HUES48 (cell line): ENCODE measurements around the gene DLL4.
A peak's percentile ranks its signal among the peaks of the same experiment; 100 is the strongest.
"Not testable (repeated sequence)": the region's sequence is repeated elsewhere in the genome, so short reads cannot be mapped to it uniquely, and the experiment has no call there.

Source experiments
- H3K27ac ChIP-seq: one replicate; pipeline ENCODE4 v1.7.0; 2013; ENCODE audit warnings: low read depth, low read length, inconsistent platforms
- H3K27me3 ChIP-seq: 2 replicates; pipeline ENCODE4 v1.6.1; 2013; ENCODE audit warnings: mild to moderate bottlenecking, low read length; ENCODE audit not compliant: control insufficient read depth, insufficient read depth
- H3K36me3 ChIP-seq: 2 replicates; pipeline ENCODE4 v1.6.1; 2013; ENCODE audit warnings: low read length; ENCODE audit not compliant: control insufficient read depth, insufficient read depth
- H3K4me1 ChIP-seq: 2 replicates; pipeline ENCODE4 v1.6.1; 2013; ENCODE audit warnings: mild to moderate bottlenecking, low read length; ENCODE audit not compliant: control insufficient read depth, insufficient read depth
- H3K4me3 ChIP-seq: 2 replicates; pipeline ENCODE4 v1.5.1; 2013; ENCODE audit warnings: mild to moderate bottlenecking, low read depth, low read length
- H3K9ac ChIP-seq: 2 replicates; pipeline ENCODE4 v1.6.1; 2013; ENCODE audit warnings: mild to moderate bottlenecking, low read depth, low read length, moderate library complexity
- H3K9me3 ChIP-seq: 2 replicates; pipeline ENCODE4 v1.6.1; 2013; ENCODE audit warnings: low read length; ENCODE audit not compliant: control insufficient read depth, insufficient read depth

The DLL4 gene

DNA sequence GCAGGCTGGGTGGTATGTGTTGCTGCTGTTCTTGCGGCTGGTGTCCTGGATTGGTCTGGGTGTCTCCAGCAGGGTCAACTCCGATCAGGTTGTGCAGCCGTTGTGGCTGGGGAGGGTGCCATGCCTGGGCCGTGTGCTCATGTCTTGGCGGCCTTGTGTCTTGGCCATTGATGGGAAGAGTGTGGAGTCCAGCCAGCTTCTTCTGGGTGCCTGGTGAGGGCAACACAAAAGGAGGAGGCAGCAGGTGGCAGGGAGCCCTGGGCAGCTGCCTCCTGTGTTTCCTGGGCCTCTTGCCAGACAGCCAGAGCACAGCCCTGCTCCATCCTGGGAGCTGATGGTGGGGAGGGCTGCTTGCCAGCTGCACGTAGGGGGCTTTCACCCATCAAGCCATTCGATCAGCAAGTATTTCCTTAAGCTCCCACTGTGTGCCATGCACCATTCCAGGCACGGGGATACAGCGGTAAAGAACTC is 28.5 kb downstream of the DLL4 start:
- no peak overlapping the region for H3K4me3 ChIP-seq
- no peak overlapping the region for H3K27ac ChIP-seq
- no peaks in the 10 kb centered on the region for H3K27me3 ChIP-seq
- H3K9me3 ChIP-seq: no peaks in the 10 kb centered on the region
- H3K4me1 ChIP-seq: peaks cover 7% of the 10 kb centered on the region
- H3K36me3 ChIP-seq: peaks cover 24% of the 10 kb centered on the region
- H3K9ac ChIP-seq: no peak overlapping the region

DNA sequence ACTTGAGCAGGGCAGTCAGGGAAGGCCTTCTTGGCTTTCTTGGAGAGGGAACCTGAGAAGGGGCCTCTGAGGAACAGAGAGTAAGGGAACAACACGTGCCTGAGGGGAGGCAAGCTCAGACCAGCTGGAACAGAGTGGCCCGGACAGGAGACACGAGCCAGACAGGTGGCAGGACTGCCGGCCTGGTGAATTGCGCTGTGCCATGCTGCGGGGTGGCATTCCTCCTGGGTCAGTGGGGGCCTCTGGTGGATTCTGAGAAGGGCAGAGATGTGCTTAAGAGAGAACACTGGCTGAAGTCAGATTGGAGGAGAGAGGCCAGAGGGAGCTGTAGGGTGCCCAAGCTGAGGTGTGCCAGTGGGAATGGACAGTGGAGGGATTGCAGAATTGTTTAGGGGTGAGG is 29.0 kb downstream of the DLL4 start:
- Histone ChIP-seq H3K4me3 (no peak overlapping the region), H3K27ac (no peak overlapping the region), H3K4me1 (peaks cover 6% of the 10 kb centered on the region), H3K9ac (no peak overlapping the region), H3K36me3 (peaks cover 24% of the 10 kb centered on the region), H3K27me3 (no peaks in the 10 kb centered on the region), H3K9me3 (no peaks in the 10 kb centered on the region)

DNA sequence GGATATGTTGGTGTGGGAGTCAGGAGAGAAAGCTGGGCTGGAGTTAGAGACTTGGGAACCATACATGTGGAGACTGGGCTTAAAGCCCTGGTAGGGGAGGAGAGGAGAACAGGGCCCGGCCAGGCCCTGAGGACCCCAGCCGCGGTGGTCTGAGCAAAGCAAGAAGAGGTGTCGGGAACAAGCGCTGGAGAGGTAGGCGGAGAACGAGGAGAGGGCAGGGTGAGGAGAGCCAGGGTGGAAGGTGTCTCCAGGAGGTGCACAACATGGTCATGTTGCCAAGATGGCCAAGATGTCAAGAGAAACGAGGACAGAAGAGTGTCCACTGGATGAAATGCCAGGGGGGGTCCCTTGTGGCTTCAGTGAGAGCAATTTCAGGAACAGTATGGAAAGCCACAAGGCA is 29.6 kb downstream of the DLL4 start:
- no peaks in the 10 kb centered on the region for H3K9me3 ChIP-seq
- peaks cover 24% of the 10 kb centered on the region for H3K36me3 ChIP-seq
- no peak overlapping the region for H3K9ac ChIP-seq
- H3K27me3 ChIP-seq: no peaks in the 10 kb centered on the region
- H3K4me3 ChIP-seq: no peak overlapping the region
- H3K4me1 ChIP-seq: peaks cover 6% of the 10 kb centered on the region
- H3K27ac ChIP-seq: no peak overlapping the region

DNA sequence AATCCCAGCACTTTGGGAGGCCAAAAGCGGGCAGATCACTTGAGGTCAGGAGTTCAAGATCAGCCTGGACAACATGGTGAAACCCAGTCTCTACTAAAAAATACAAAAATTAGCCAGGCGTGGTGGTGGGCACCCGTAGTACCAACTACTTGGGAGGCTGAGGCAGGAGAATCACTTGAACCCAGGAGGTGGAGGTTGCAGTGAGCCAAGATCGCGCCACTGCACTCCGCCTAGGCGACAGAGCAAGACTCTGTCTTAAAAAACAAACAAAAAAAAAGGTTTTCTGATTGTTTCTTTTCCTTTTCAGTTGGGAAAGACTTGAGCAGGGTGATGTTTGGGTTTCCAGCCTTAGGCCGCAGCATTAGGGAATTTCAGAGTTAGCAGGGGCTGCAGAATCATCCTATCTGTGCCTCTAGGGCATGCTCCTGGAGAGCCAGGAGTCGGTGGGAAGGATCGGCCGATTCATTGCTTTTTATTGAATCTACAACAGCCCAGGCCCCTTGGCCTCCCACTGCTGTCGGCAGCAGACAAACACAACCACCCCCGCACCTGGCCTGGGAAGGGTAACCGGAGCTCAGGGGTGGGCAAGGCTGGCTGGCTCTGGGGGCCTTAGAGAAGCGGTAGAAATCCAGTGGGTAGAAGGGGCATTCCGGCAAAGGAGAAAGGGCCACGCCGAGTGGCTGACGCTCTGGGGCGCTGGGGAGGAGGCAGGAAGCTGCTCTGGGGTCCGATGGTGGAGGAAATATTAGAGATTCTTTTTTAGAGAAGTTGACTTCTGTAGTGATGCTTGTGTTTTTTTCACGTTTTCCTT is 30.4 kb downstream of the DLL4 start:
- Histone ChIP-seq H3K9me3 (no peaks in the 10 kb centered on the region), H3K4me1 (peaks cover 6% of the 10 kb centered on the region), H3K27me3 (no peaks in the 10 kb centered on the region), H3K9ac (no peak overlapping the region), H3K27ac (peak overlapping the region; percentile 36), H3K4me3 (no peak overlapping the region), H3K36me3 (peaks cover 24% of the 10 kb centered on the region)

DNA sequence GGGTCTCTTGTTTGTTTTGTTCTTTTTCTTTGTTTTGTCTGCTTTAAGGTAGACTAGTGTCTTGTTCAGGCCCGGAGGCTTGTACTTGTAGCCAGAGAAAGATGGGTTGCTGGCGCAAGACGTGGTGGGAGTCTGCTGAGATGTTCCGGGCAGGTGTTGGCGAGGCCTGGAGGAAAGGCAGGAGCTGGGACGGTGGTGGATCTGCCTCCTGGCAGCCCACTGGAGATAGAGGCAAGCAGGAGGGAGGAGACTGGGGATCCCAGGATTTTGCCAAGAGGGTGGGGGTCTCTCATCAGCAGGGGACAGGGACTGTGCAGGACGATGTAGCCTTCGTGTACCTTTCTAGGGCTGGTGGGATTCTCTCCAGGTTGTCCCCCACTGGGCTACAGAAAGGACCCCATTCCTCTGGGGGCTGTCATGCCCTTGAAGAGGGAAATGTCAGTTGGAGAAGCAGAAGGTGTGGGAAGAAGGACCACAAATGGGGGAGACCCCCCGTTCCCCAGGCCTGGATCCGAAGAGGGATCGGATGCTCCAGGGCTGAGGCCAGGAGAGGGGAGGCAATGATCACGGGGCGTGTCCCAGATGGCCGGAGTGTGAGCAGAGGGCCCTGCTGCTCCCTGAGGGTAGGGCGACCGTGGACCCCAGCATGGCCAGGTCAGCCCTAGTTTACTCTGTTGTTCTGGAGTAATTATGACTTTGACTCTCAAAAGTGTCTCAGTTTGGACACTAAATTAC is 31.2 kb downstream of the DLL4 start:
- no peak overlapping the region for H3K27ac ChIP-seq
- H3K9me3 ChIP-seq: no peaks in the 10 kb centered on the region
- H3K36me3 ChIP-seq: peaks cover 18% of the 10 kb centered on the region
- H3K9ac ChIP-seq: no peak overlapping the region
- H3K4me1 ChIP-seq: peaks cover 6% of the 10 kb centered on the region
- no peak overlapping the region for H3K4me3 ChIP-seq
- H3K27me3 ChIP-seq: no peaks in the 10 kb centered on the region

DNA sequence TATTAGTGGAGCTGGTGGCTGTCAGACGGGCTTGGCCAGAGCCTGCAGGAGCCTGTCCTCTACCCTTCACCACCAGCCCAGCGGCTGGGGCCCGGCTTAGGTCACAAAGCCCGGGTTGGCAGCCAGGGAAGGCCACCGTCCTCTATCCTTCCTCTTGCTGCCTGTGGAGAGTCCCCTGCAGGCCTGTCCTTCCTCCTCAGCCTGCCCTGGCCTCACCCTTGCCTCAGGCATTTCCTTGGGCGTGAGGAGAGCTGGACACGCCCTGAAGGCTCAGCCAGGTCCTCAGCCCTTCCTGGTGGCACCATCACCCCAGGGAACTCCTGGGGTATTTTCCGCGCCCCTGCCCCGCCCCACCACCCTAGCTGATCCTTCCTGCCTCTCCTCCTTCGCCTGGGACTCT is 31.8 kb downstream of the DLL4 start:
- no peaks in the 10 kb centered on the region for H3K27me3 ChIP-seq
- H3K9me3 ChIP-seq: no peaks in the 10 kb centered on the region
- H3K9ac ChIP-seq: no peak overlapping the region
- H3K36me3 ChIP-seq: peaks cover 12% of the 10 kb centered on the region
- no peak overlapping the region for H3K27ac ChIP-seq
- H3K4me1 ChIP-seq: peaks cover 8% of the 10 kb centered on the region
- no peak overlapping the region for H3K4me3 ChIP-seq

DNA sequence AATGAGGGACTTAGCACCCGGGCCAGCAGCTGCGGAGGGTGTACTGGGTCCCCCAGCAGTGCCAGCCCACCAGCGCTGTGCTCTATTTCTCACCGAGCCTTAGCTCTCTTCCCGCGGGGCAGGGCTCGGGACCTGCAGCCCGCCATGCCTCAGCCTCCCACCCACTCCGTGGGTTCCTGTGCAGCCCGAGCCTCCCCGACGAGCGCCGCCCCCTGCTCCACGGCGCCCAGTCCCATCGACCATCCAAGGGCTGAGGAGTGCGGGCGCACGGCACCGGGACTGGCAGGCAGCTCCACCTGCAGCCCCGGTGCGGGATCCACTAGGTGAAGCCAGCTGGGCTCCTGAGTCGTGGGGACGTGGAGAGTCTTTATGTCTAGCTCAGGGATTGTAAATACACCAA is 32.6 kb downstream of the DLL4 start:
- H3K27me3 ChIP-seq, H3K9me3 ChIP-seq: not testable (repeated sequence)

DNA sequence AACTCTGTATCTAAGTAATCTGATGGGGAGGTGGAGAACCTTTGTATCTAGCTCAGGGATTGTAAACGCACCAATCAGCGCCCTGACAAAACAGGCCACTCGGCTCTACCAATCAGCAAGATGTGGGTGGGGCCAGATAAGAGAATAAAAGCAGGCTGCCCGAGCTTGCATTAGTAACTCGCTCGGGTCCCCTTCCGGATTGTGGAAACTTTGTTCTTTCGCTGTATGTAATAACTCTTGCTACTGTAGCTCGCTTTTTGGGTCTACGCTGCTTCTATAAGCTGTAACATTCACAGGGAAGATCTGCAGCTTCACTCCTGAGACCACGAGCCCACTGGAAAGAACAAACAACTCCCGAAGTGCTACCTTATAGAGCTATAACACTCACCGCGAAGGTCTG is 33.2 kb downstream of the DLL4 start:
- H3K27ac ChIP-seq, H3K27me3 ChIP-seq, H3K4me3 ChIP-seq, H3K9ac ChIP-seq, H3K36me3 ChIP-seq, H3K9me3 ChIP-seq: not testable (repeated sequence)
- peaks cover 21% of the 10 kb centered on the region for H3K4me1 ChIP-seq

More for the DNA sequence above, 32.6 kb downstream of the DLL4 start:
- not testable (repeated sequence) for H3K9ac ChIP-seq, H3K36me3 ChIP-seq, H3K4me3 ChIP-seq, H3K27ac ChIP-seq
- peaks cover 17% of the 10 kb centered on the region for H3K4me1 ChIP-seq

DNA sequence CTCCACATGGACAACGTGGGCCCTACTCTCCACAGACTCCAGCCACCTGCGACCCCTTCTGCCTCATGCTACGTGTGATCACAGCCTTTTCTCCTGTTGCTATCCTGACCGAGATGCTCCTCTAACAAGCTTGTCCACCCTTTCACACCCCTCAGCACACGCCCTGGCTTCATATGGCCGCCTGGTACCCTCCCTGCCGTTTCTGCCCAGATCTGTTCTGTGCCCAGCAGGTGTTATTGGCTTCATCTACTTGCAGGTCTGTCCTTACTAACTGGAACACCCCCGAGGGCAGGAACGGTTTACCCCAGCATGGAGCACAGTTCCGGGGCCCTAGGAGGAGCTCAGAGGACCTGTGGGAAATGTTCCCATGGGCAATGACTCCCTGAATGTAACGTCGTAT is 34.1 kb downstream of the DLL4 start:
- Histone ChIP-seq H3K27ac (no peak overlapping the region), H3K4me1 (peaks cover 25% of the 10 kb centered on the region), H3K9me3 (no peaks in the 10 kb centered on the region), H3K36me3 (no peaks in the 10 kb centered on the region), H3K27me3 (no peaks in the 10 kb centered on the region), H3K9ac (no peak overlapping the region), H3K4me3 (no peak overlapping the region)

DNA sequence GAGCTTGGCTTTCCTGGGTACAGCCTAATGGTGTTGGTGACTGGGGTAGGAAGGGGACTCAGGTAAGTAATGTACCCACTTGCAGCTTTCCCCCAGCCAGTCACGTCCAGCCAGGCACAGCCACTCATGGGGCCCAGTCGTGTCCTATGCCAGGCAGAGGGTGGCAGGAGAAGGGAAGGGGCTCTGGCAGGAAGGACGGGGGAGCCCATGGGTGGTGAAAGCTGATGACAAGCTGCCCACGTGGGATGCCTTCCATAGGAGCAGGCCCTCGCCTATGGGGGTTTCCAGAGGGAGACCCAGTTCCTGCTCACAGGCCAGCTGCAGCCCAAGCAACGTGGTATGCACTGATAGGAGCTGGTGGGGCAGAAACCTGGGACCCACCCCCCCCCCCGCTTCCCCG is 34.9 kb downstream of the DLL4 start:
- H3K4me3 ChIP-seq: no peak overlapping the region
- no peaks in the 10 kb centered on the region for H3K9me3 ChIP-seq
- H3K9ac ChIP-seq: no peak overlapping the region
- H3K27ac ChIP-seq: no peak overlapping the region
- no peaks in the 10 kb centered on the region for H3K27me3 ChIP-seq
- peaks cover 31% of the 10 kb centered on the region for H3K4me1 ChIP-seq
- no peaks in the 10 kb centered on the region for H3K36me3 ChIP-seq

DNA sequence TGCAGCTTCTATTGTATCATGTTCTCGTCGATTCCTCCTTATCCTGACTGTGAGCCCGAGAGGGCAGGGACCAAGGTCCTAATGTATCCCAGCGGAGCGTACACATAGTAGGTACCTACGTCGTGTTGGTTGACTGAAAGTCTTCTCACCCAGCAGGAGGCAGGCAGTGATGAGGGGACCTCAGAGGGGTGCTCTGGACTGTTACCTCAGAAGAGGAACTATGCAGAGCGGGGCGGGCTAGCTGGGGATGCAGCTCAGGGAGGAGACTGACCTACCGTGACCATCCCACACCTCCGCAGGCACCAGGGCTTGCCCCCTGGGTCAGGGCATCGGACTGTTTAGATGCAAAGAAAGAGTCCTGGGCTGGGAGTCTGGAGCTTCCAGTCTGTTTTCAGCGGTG is 35.5 kb downstream of the DLL4 start:
- Histone ChIP-seq H3K27ac (no peak overlapping the region), H3K9ac (no peak overlapping the region), H3K4me3 (no peak overlapping the region), H3K4me1 (peaks cover 29% of the 10 kb centered on the region), H3K27me3 (no peaks in the 10 kb centered on the region), H3K9me3 (no peaks in the 10 kb centered on the region), H3K36me3 (no peaks in the 10 kb centered on the region)
